Hypothalamus (tissue), 51 donors: Measurements from ENCODE around the gene LARP6.

Experiments
- DNase-seq, 51 donors: peaks; one replicate each; lab custom pipeline; 2025; lab: John Stamatoyannopoulos, UW

LARP6 gene

GRCh38 chr15:70799667-70800450, 54.1 kb downstream of the LARP6 start:
- DNase-seq: no peak

GRCh38 chr15:70797464-70797863, 56.5 kb downstream of the LARP6 start:
- no peak for DNase-seq

- DNase-seq: no peak
Observed at GRCh38 chr15:70796516-70797310, 57.2 kb downstream of the LARP6 start.

GRCh38 chr15:70795311-70795665, 58.7 kb downstream of the LARP6 start:
- no peak for DNase-seq

- DNase-seq: no peak
Observed at GRCh38 chr15:70794596-70795310, 59.2 kb downstream of the LARP6 start.

- no peak for DNase-seq
Observed at GRCh38 chr15:70793694-70794093, 60.3 kb downstream of the LARP6 start.

- no peak for DNase-seq
Observed at GRCh38 chr15:70792171-70792573, 61.8 kb downstream of the LARP6 start.

- DNase-seq: no peak
Observed at GRCh38 chr15:70791259-70791658, 62.7 kb downstream of the LARP6 start.

GRCh38 chr15:70789213-70789612, 64.7 kb downstream of the LARP6 start:
- DNase-seq: no peak

GRCh38 chr15:70788114-70789049, 65.6 kb downstream of the LARP6 start:
- no peak for DNase-seq

- DNase-seq: no peak
Observed at GRCh38 chr15:70786996-70787395, 67.0 kb downstream of the LARP6 start.

- no peak for DNase-seq
Observed at GRCh38 chr15:70783610-70784022, 70.3 kb downstream of the LARP6 start.

GRCh38 chr15:70783041-70783440, 70.9 kb downstream of the LARP6 start:
- no peak for DNase-seq

- no peak for DNase-seq
Observed at GRCh38 chr15:70781236-70781635, 72.7 kb downstream of the LARP6 start.
